DOHH2 (cell line): ENCODE results near the gene CHD9.

Source experiments
- H3F3A ChIP-seq: fragments of 200-600 bp; sonication (generic), shearing (Covaris generic); 2 replicates; pipeline ENCODE4 v1.6.0; 2016; ENCODE audit warnings: antibody characterized with exemption, mild to moderate bottlenecking; ENCODE audit not compliant: control insufficient read depth, insufficient read depth
- H3K27ac ChIP-seq: fragments of 200-600 bp; sonication (generic); 2 replicates; pipeline ENCODE4 v1.5.1; 2014; ENCODE audit warnings: low read depth, mild to moderate bottlenecking, low read length, moderate library complexity
- H3K27me3 ChIP-seq: fragments of 200-600 bp; sonication (generic); 2 replicates; pipeline ENCODE4 v1.6.1; 2014; ENCODE audit warnings: mild to moderate bottlenecking, low read length, mixed read lengths; ENCODE audit not compliant: control insufficient read depth
- H3K36me3 ChIP-seq: fragments of 200-600 bp; sonication (generic); 2 replicates; pipeline ENCODE4 v1.6.1; 2014; ENCODE audit warnings: mild to moderate bottlenecking, low read length, moderate library complexity, mixed read lengths; ENCODE audit not compliant: control insufficient read depth
- H3K4me1 ChIP-seq: fragments of 200-600 bp; sonication (generic); 2 replicates; pipeline ENCODE4 v1.6.1; 2014; ENCODE audit warnings: mild to moderate bottlenecking, low read length, mixed read lengths; ENCODE audit not compliant: control insufficient read depth
- H3K4me2 ChIP-seq: fragments of 200-600 bp; sonication (generic); 2 replicates; pipeline ENCODE4 v1.6.0; 2014; ENCODE audit warnings: mild to moderate bottlenecking, low read length, moderate library complexity
- H3K4me3 ChIP-seq: fragments of 200-600 bp; sonication (generic); 2 replicates; pipeline ENCODE4 v1.5.1; 2014; ENCODE audit warnings: mild to moderate bottlenecking, low read length, mixed read lengths
- H3K79me2 ChIP-seq: fragments of 200-600 bp; sonication (generic); 2 replicates; pipeline ENCODE4 v1.6.1; 2014; ENCODE audit warnings: mild to moderate bottlenecking, low read length, mixed read lengths; ENCODE audit not compliant: control insufficient read depth
- H3K9me2 ChIP-seq: fragments of 200-600 bp; sonication (generic); replicated peaks from 2 replicates; pipeline ENCODE4 v1.6.1; 2014; ENCODE audit warnings: mild to moderate bottlenecking, low read length, mixed read lengths; ENCODE audit not compliant: control insufficient read depth
- H3K9me3 ChIP-seq: fragments of 200-600 bp; sonication (generic); 2 replicates; pipeline ENCODE4 v1.6.1; 2014; ENCODE audit warnings: antibody characterized with exemption, low read length, mixed read lengths; ENCODE audit not compliant: control insufficient read depth, insufficient read depth
- H4K20me1 ChIP-seq: fragments of 200-600 bp; sonication (generic); 2 replicates; pipeline ENCODE4 v1.6.0; 2014; ENCODE audit warnings: low read depth, mild to moderate bottlenecking, antibody characterized with exemption, low read length, moderate library complexity; ENCODE audit not compliant: control insufficient read depth, insufficient read depth
- CTCF ChIP-seq: fragments of 200-600 bp; sonication (generic); IDR thresholded peaks from one replicate; pipeline ENCODE4 v1.5.1; 2014; ENCODE audit warnings: antibody characterized with exemption, mild to moderate bottlenecking, low read depth, low read length; ENCODE audit not compliant: poor library complexity, severe bottlenecking
- EZH2phosphoT487 ChIP-seq: fragments of 200-600 bp; sonication (generic); IDR thresholded peaks from 2 replicates; pipeline ENCODE4 v1.6.1; 2017; ENCODE audit warnings: borderline replicate concordance, mild to moderate bottlenecking, antibody characterized with exemption, low read length, moderate library complexity, mixed read lengths

Gene CHD9

DNA sequence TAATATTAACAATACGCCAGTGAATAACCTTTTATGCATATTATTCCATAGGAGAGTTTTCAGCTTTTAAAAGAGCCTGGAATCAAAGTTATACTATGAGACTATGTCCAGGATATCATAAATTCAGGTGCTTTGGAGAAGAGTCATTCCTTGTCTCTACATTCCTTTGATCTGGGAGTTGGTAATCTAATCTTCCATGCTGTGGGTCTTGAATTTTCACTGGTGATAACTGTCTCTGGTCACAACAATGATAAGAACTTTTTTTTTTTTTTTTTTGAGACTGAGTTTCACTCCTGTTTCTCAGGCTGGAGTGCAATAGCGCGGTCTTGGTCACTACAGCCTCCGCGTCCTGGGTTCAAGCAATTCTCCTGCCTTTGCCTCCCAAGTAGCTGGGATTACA is 50.8 kb downstream of the CHD9 start:
- no peaks in the 10 kb centered on the region for H3K36me3 ChIP-seq
- H3K27me3 ChIP-seq, result no peaks in the 10 kb centered on the region
- peaks cover 19% of the 10 kb centered on the region for H3K4me1 ChIP-seq
- no peaks in the 10 kb centered on the region for H4K20me1 ChIP-seq
- no peaks in the 10 kb centered on the region for H3K9me3 ChIP-seq
- no peak overlapping the region for H3K4me2 ChIP-seq
- no peak overlapping the region for H3K27ac ChIP-seq
- H3K9me2 ChIP-seq, result no peaks in the 10 kb centered on the region
- TF ChIP-seq CTCF, result no peak
- TF ChIP-seq EZH2phosphoT487, result no peak
- no peaks in the 10 kb centered on the region; the same call in 1 of the 2 replicates for H3F3A ChIP-seq
- H3K79me2 ChIP-seq, result peaks cover 53% of the 10 kb centered on the region
- H3K4me3 ChIP-seq, result no peak overlapping the region

- no peak overlapping the region for H3K4me2 ChIP-seq
- TF ChIP-seq EZH2phosphoT487, result no peak
- H3K27me3 ChIP-seq, result no peaks in the 10 kb centered on the region
- H3K9me3 ChIP-seq, result no peaks in the 10 kb centered on the region
- no peaks in the 10 kb centered on the region for H3K36me3 ChIP-seq
- H3K9me2 ChIP-seq, result no peaks in the 10 kb centered on the region
- no peaks in the 10 kb centered on the region for H3F3A ChIP-seq
- H3K4me1 ChIP-seq, result no peaks in the 10 kb centered on the region
- H3K4me3 ChIP-seq, result no peak overlapping the region
- H4K20me1 ChIP-seq, result 0 out of 2 replicates have a peak, but pooled peaks cover 3% of the 10 kb centered on the region
- H3K79me2 ChIP-seq, result peaks cover 45% of the 10 kb centered on the region
- H3K27ac ChIP-seq, result no peak overlapping the region
Measured at GRCh38 chr16:53111078-53111791, 56.4 kb downstream of the CHD9 start.

- H3K4me1 ChIP-seq, result no peaks in the 10 kb centered on the region
- no peak overlapping the region for H3K27ac ChIP-seq
- H3K4me2 ChIP-seq, result no peak overlapping the region
- no peaks in the 10 kb centered on the region for H3K27me3 ChIP-seq
- H3K9me2 ChIP-seq, result no peaks in the 10 kb centered on the region
- H3K4me3 ChIP-seq, result no peak overlapping the region
- no peaks in the 10 kb centered on the region for H3K9me3 ChIP-seq
- H4K20me1 ChIP-seq, result 0 out of 2 replicates have a peak, but pooled peaks cover 3% of the 10 kb centered on the region
- no peaks in the 10 kb centered on the region for H3F3A ChIP-seq
- peaks cover 40% of the 10 kb centered on the region for H3K79me2 ChIP-seq
- H3K36me3 ChIP-seq, result no peaks in the 10 kb centered on the region
- TF ChIP-seq EZH2phosphoT487 (no peak), CTCF (no peak)
Measured at GRCh38 chr16:53112015-53112414, 57.2 kb downstream of the CHD9 start.

DNA sequence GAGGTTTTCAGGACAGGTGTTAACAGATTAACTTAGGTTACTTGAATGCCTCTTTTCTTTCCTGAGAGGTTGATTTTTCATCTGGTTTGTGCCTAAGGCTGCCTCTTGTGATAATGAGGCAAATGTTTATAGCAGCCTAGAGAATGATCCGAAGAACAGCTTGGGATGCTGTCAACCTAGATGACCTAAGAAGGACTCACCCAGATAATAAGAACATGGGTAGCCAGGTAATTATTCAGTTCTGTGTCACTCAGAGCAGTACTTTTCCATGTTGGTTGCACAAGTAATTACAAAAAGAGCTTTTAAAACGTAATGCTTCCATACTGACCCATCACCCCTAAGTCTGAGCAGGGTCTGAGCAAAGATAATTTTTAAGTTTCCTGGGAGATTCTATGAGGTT is 60.3 kb downstream of the CHD9 start:
- TF ChIP-seq EZH2phosphoT487, result no peak
- TF ChIP-seq CTCF, result no peak
- H3K79me2 ChIP-seq, result peaks cover 31% of the 10 kb centered on the region

More for the DNA sequence above, 60.3 kb downstream of the CHD9 start:
- Histone ChIP-seq H3K27me3 (no peaks in the 10 kb centered on the region), H3K27ac (no peak overlapping the region), H3K9me3 (no peaks in the 10 kb centered on the region), H3K4me1 (no peaks in the 10 kb centered on the region), H4K20me1 (0 out of 2 replicates have a peak, but pooled peaks cover 3% of the 10 kb centered on the region), H3K4me3 (no peak overlapping the region), H3F3A (no peaks in the 10 kb centered on the region), H3K36me3 (no peaks in the 10 kb centered on the region), H3K9me2 (no peaks in the 10 kb centered on the region), H3K4me2 (no peak overlapping the region)
